ENCODE data around the gene SYNPO.
A peak's percentile ranks its signal among the peaks of the same experiment; 100 is the strongest.

The SYNPO gene

DNA sequence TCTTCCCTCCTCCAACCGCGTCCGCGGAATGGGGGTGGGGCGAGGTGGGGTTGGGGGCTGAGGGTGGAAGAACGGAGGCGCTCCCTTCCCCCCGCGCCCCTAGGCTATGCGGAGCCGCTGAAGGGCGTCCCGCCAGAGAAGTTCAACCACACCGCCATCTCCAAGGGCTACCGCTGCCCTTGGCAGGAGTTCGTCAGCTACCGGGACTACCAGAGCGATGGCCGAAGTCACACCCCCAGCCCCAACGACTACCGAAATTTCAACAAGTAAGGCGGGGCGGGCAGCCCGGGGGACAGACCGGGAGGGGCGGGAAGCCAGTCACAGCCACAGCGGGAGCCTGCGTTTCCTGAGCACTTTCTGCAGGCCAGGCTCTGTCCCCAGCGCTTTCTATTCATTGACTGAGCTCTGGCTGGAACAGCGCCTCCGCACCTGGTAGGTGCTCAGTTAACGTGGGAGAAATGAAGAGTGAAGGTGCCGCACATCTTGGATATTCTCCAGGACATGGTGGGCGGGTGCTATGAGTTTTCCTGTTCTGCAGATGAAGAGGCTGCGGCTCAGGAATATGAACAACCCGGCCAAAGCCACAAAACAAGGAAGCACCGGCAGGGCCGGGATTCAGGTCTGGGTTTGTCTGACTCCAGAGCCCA, 31.9 kb downstream of the SYNPO start:
- Histone ChIP-seq H2AFZ (peak overlapping the region; percentile 61), H3K9ac (no peak overlapping the region), H3K9me3 (ENCODE audit: control insufficient read depth, low read length) (no peaks in the 10 kb centered on the region), H3K27me3 (ENCODE audit: control insufficient read depth, insufficient read depth, low read length) (no peaks in the 10 kb centered on the region), H3K27ac (no peak overlapping the region), H3K4me1 (no peaks in the 10 kb centered on the region), H3K79me2 (no peaks in the 10 kb centered on the region), H3K4me3 (ENCODE audit: low read depth, low read length) (no peak overlapping the region), H3K4me2 (ENCODE audit: low read length) (peak overlapping the region; percentile 43), H3K36me3 (ENCODE audit: control insufficient read depth, insufficient read depth, low read length) (no peaks in the 10 kb centered on the region)
- TF ChIP-seq, protein P1, sequence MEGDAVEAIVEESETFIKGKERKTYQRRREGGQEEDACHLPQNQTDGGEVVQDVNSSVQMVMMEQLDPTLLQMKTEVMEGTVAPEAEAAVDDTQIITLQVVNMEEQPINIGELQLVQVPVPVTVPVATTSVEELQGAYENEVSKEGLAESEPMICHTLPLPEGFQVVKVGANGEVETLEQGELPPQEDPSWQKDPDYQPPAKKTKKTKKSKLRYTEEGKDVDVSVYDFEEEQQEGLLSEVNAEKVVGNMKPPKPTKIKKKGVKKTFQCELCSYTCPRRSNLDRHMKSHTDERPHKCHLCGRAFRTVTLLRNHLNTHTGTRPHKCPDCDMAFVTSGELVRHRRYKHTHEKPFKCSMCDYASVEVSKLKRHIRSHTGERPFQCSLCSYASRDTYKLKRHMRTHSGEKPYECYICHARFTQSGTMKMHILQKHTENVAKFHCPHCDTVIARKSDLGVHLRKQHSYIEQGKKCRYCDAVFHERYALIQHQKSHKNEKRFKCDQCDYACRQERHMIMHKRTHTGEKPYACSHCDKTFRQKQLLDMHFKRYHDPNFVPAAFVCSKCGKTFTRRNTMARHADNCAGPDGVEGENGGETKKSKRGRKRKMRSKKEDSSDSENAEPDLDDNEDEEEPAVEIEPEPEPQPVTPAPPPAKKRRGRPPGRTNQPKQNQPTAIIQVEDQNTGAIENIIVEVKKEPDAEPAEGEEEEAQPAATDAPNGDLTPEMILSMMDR (IDR thresholded peaks at IDR 0.05) = no peak

DNA sequence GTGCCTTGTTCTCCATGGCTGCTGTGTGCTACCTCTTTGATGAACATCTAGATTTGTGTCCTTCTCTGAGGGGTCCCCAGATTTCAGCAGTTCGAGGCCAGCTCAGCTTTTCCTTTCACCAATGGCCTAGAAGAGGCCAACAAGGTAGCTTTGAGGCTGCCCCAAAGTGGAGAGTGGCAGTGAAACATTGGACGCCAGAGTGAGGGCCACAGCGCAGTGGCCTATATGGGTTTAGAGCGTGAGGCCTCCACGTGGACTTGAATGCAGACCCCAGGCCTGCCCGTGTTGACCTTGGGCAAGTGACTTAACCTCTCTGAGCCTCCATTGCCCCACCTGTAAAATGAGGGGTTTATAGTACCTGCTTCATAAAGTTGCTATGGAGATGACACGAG, 32.4 kb downstream of the SYNPO start:
- Histone ChIP-seq H3K9me3 (ENCODE audit: control insufficient read depth, low read length) (no peaks in the 10 kb centered on the region), H3K27ac (no peak overlapping the region), H3K4me3 (ENCODE audit: low read depth, low read length) (no peak overlapping the region), H3K79me2 (no peaks in the 10 kb centered on the region), H3K27me3 (ENCODE audit: control insufficient read depth, insufficient read depth, low read length) (no peaks in the 10 kb centered on the region), H3K36me3 (ENCODE audit: control insufficient read depth, insufficient read depth, low read length) (no peaks in the 10 kb centered on the region), H3K4me1 (no peaks in the 10 kb centered on the region), H3K4me2 (ENCODE audit: low read length) (no peak overlapping the region), H3K9ac (no peak overlapping the region), H2AFZ (peak overlapping the region; percentile 61)
- TF ChIP-seq, protein P1 (IDR thresholded peaks at IDR 0.05) = no peak

DNA sequence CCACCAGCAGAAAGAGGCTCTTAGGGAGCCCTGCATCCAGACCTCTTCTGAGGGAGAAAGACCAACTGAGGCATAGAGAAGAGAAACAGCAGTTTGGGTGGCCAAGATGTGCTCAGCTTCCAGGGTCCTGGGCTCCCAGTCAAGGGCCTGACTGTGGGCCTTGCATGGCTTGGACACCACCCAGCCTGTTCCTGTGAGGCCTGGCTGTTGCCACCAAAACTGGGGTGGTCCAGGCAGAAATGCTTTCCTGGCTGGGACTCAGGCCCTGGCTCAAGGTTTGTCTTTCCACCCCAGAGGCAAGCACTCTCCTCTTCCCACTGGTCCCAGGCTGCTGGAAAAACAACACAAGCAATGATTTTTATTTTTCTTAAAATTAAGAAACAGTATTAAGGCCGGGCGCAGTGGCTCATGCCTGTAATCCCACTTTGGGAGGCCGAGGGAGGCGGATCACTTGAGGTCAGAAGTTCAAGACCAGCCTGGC, 33.9 kb downstream of the SYNPO start:
- Histone ChIP-seq H3K9me3 (ENCODE audit: control insufficient read depth, low read length) (no peaks in the 10 kb centered on the region), H3K36me3 (ENCODE audit: control insufficient read depth, insufficient read depth, low read length) (no peaks in the 10 kb centered on the region), H3K4me3 (ENCODE audit: low read depth, low read length) (no peak overlapping the region), H3K79me2 (no peaks in the 10 kb centered on the region), H3K4me1 (no peaks in the 10 kb centered on the region), H3K9ac (no peak overlapping the region), H3K4me2 (ENCODE audit: low read length) (no peak overlapping the region), H3K27ac (no peak overlapping the region), H2AFZ (no peak overlapping the region), H3K27me3 (ENCODE audit: control insufficient read depth, insufficient read depth, low read length) (no peaks in the 10 kb centered on the region)
- TF ChIP-seq, protein P1 (IDR thresholded peaks at IDR 0.05) = no peak

DNA sequence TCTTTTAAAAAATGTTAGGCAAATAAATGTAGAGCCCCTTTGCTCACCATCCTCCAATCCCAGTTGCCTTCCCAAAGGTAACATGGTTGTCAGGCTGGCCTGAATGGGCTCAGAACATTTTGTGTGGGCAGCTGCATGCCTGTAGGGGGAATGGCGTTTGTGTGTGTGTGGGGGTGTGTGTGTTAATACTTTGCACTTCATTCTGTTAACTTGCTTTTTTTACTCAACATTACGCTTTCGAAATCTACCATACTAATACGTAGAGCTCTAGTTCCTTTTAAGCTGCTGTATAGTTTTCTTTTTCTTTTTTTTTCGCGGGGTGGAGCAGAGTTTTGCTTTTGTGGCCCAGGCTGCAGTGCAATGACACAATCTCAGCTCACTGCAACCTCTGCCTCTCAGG, 34.6 kb downstream of the SYNPO start:
- TF ChIP-seq, protein P1 (IDR thresholded peaks at IDR 0.05) = no peak
- no peaks in the 10 kb centered on the region for H3K4me1 ChIP-seq
- H3K36me3 ChIP-seq (ENCODE audit: control insufficient read depth, insufficient read depth, low read length) = no peaks in the 10 kb centered on the region
- no peak overlapping the region for H3K4me3 ChIP-seq (ENCODE audit: low read depth, low read length)
- H3K4me2 ChIP-seq (ENCODE audit: low read length) = no peak overlapping the region
- H3K27ac ChIP-seq = no peak overlapping the region
- H3K27me3 ChIP-seq (ENCODE audit: control insufficient read depth, insufficient read depth, low read length) = no peaks in the 10 kb centered on the region
- no peak overlapping the region for H3K9ac ChIP-seq
- H2AFZ ChIP-seq = no peak overlapping the region
- no peaks in the 10 kb centered on the region for H3K79me2 ChIP-seq
- no peaks in the 10 kb centered on the region for H3K9me3 ChIP-seq (ENCODE audit: control insufficient read depth, low read length)

DNA sequence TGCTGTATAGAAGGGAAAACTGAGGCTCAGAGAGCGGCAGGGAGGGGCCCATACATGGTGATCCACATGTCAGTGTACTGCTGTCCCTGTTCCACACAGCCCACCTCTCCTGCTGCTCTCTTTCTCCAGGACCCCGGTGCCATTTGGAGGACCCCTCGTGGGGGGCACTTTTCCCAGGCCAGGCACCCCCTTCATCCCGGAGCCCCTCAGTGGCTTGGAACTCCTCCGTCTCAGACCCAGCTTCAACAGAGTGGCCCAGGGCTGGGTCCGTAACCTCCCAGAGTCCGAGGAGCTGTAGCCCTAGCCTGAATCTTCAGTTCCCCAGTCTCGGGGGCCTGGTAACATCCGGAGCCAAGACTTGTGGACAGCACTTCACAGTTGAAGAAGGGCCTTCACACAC, 36.1 kb downstream of the SYNPO start:
- TF ChIP-seq, protein P1 (IDR thresholded peaks at IDR 0.05) = no peak
- no peaks in the 10 kb centered on the region for H3K36me3 ChIP-seq (ENCODE audit: control insufficient read depth, insufficient read depth, low read length)
- H3K4me2 ChIP-seq (ENCODE audit: low read length) = no peak overlapping the region
- H3K27ac ChIP-seq = no peak overlapping the region
- no peaks in the 10 kb centered on the region for H3K79me2 ChIP-seq
- no peak overlapping the region for H3K4me3 ChIP-seq (ENCODE audit: low read depth, low read length)
- no peaks in the 10 kb centered on the region for H3K9me3 ChIP-seq (ENCODE audit: control insufficient read depth, low read length)
- H3K9ac ChIP-seq = no peak overlapping the region
- H3K27me3 ChIP-seq (ENCODE audit: control insufficient read depth, insufficient read depth, low read length) = no peaks in the 10 kb centered on the region
- H2AFZ ChIP-seq = no peak overlapping the region
- no peaks in the 10 kb centered on the region for H3K4me1 ChIP-seq

Measured in parathyroid adenoma (tissue), 2 donors.